HUES48 (cell line): Measurements from ENCODE around the gene PSMB4.
A peak's percentile ranks its signal among the peaks of the same experiment; 100 is the strongest.

Experiments
- H3K27ac ChIP-seq: one replicate; pipeline ENCODE4 v1.7.0; 2013; ENCODE audit warnings: low read depth, low read length, inconsistent platforms
- H3K27me3 ChIP-seq: 2 replicates; pipeline ENCODE4 v1.6.1; 2013; ENCODE audit warnings: mild to moderate bottlenecking, low read length; ENCODE audit not compliant: control insufficient read depth, insufficient read depth
- H3K36me3 ChIP-seq: 2 replicates; pipeline ENCODE4 v1.6.1; 2013; ENCODE audit warnings: low read length; ENCODE audit not compliant: control insufficient read depth, insufficient read depth
- H3K4me1 ChIP-seq: 2 replicates; pipeline ENCODE4 v1.6.1; 2013; ENCODE audit warnings: mild to moderate bottlenecking, low read length; ENCODE audit not compliant: control insufficient read depth, insufficient read depth
- H3K4me3 ChIP-seq: 2 replicates; pipeline ENCODE4 v1.5.1; 2013; ENCODE audit warnings: mild to moderate bottlenecking, low read depth, low read length
- H3K9ac ChIP-seq: 2 replicates; pipeline ENCODE4 v1.6.1; 2013; ENCODE audit warnings: mild to moderate bottlenecking, low read depth, low read length, moderate library complexity
- H3K9me3 ChIP-seq: 2 replicates; pipeline ENCODE4 v1.6.1; 2013; ENCODE audit warnings: low read length; ENCODE audit not compliant: control insufficient read depth, insufficient read depth

Gene PSMB4

DNA sequence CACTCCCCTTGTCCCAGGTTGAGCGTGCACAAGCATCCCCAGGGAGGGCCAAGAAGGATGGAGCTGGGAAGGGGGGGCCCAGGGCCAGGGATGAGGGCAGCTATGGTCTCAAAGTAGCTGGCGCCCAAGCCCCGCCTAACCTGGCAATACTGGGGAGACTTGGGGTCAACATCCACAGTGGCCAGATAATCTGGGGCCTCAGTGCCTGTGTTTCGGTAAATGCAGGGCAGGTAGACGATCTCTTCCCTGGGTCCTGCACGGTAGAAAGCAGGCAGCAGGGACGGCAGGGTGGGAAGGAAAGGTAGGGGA is 30.1 kb upstream of the PSMB4 start:
- Histone ChIP-seq H3K9ac (no peak overlapping the region), H3K36me3 (peaks cover 16% of the 10 kb centered on the region; the same call in 1 of the 2 replicates), H3K9me3 (no peaks in the 10 kb centered on the region), H3K27me3 (no peaks in the 10 kb centered on the region), H3K4me1 (peaks cover 5% of the 10 kb centered on the region; the same call in 1 of the 2 replicates), H3K27ac (no peak overlapping the region), H3K4me3 (no peak overlapping the region)

DNA sequence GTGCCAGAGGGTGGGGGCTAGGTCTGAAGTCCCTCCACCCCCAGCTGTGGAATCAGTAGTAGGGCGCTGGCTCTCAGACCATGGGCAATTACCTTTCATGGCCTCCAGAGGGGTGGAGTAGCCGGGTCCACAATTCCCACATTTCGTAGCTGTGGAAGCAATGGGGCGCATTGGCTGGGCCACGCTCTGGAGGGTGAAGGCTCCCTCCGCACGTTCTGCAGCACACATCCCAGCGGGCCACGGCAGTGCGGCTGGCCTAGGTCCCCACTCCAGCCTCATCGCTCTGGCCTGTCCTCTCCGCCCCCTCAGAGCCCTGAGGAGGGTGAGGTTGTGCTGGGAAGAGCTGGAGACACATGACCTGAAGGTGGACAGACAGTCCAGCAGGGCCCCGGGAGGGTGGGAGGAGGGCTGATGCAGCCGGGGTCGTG is 29.7 kb upstream of the PSMB4 start:
- H3K4me3 ChIP-seq, result no peak overlapping the region
- no peaks in the 10 kb centered on the region for H3K9me3 ChIP-seq
- H3K27me3 ChIP-seq, result no peaks in the 10 kb centered on the region
- no peak overlapping the region for H3K27ac ChIP-seq
- H3K9ac ChIP-seq, result no peak overlapping the region
- peaks cover 12% of the 10 kb centered on the region; the same call in 1 of the 2 replicates for H3K36me3 ChIP-seq
- H3K4me1 ChIP-seq, result peaks cover 5% of the 10 kb centered on the region; the same call in 1 of the 2 replicates

DNA sequence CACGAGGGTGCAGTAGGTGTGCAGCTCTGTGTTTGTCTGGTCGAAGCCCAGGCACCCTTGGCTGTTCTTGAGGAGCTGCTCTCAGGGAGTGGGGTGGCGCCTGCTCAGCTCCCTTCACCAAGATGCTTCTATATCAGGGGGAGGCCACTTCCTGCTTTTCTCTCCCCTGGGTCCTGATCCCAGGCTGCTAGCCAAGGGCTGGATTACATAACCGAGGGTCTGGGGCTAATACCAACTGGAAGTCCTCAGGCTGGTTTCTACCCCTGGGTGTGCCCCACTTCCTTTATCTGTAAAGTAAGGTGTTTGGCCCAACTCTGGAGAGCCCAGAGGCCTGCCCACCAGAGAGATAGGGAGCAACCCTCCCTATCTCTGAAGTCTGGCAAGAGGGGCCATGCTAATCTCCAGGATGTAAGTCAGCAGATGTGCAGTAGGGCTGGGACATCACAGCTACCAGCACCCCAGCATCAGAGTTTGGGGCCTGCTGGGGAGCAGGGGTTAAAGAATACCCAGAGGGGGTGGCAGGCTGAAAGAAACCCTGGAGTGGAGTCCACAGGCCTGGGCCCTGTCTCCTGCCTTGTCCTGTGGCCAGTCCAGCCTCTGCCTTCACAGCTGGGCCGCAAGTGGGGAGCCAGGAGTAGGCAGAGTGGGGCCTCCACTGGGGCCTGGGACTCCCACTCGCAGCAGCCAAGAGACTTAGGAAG is 29.0 kb upstream of the PSMB4 start:
- H3K9ac ChIP-seq, result no peak overlapping the region
- H3K4me1 ChIP-seq, result peaks cover 5% of the 10 kb centered on the region; the same call in 1 of the 2 replicates
- no peak overlapping the region for H3K4me3 ChIP-seq
- no peaks in the 10 kb centered on the region for H3K9me3 ChIP-seq
- no peaks in the 10 kb centered on the region for H3K27me3 ChIP-seq
- H3K27ac ChIP-seq, result no peak overlapping the region
- peaks cover 7% of the 10 kb centered on the region; the same call in 1 of the 2 replicates for H3K36me3 ChIP-seq

DNA sequence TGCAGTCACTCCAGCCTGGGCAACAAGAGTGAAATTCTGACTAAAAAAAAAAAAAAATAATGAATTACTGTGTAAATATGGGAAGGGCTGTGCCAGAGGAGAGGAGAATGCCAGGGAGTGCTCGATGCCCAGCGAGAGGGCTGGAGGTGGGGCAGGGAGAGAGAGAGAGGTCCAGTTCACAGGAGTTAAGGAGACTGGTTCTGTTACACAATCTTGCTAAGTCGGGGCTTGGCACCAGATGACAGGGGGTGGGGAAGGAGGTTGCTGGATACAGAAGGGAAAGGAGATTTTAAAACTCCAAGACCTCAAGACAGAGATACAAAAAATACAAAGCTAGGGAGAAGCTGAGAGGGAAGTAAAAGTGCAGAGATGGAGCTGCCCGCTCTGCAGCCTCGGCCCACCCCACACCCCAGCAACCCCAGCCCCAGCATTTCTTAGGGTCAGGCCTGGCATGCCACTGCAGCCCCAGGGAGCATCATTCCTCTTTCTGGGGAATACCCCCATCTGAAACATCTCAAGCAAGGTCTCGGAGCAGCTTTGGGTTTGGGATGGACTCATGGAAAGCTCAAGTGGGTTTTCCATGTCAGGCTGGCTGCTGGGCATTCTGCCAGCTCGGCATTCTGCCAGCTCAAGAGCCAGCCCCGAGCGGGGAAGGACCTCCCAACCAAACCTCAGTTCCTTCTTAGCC is 27.9 kb upstream of the PSMB4 start:
- no peak overlapping the region for H3K9ac ChIP-seq
- peaks cover 3% of the 10 kb centered on the region; the same call in 1 of the 2 replicates for H3K36me3 ChIP-seq
- no peak overlapping the region for H3K27ac ChIP-seq
- peaks cover 5% of the 10 kb centered on the region; the same call in 1 of the 2 replicates for H3K4me1 ChIP-seq
- H3K9me3 ChIP-seq, result no peaks in the 10 kb centered on the region
- H3K27me3 ChIP-seq, result no peaks in the 10 kb centered on the region
- H3K4me3 ChIP-seq, result no peak overlapping the region

DNA sequence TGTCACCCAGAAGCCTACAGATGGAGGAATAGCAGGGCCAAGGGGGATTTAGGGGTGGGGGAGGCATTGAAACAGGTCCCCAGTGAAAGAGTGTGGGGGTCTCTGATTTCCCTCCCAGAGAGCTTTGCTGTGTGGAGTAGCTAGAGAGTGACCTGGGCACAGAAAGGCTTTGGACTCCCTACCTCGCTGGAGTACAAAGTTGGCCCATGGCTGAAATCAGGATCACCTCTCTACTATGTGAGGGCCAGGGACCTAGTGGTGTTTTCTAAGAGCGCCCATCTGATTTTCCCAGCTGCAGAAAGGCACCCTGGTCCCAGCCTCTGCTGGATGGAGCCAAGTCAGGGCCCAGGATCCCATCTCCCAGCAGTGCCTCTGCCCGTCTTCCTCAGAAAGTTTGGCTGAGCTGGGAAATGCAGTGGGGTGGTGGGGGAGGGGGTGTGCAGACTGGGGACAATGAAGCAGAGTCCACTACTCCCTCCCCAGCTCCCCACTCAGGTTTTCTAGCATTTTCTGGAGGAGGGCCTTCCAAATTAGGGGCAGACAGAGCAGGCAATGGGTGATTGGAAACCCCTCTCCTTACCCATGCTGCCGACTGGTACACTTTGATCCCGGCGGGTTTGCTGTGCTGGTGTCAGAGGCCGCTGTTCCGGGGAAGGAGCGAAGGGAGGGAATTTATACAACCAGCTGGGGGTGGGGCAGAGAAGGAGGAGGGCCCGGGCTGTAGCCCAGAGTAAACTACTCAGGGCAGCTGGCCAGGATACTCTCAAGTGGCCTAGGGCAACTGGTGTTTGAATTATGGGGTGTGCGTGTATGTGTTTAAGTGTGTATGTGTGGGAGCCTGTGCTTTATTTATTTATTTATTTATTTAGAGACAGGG is 27.1 kb upstream of the PSMB4 start, which contains the start of gene SELENBP1:
Gene SELENBP1 (minus strand): TSS at position 648 of the 877 bp plus-strand sequence. CDS start 64 bp downstream, at position 584.
- Histone ChIP-seq H3K27me3 (no peaks in the 10 kb centered on the region), H3K4me3 (peak within 1 kb of the TSS; percentile 58; the same call in 1 of the 2 replicates), H3K9ac (0 out of 2 replicates have a peak within 1 kb of the TSS, but pooled peaks have one; percentile 41), H3K9me3 (no peaks in the 10 kb centered on the region), H3K4me1 (peaks cover 5% of the 10 kb centered on the region; the same call in 1 of the 2 replicates), H3K36me3 (peaks cover 3% of the 10 kb centered on the region; the same call in 1 of the 2 replicates), H3K27ac (peak within 1 kb of the TSS; percentile 44)

DNA sequence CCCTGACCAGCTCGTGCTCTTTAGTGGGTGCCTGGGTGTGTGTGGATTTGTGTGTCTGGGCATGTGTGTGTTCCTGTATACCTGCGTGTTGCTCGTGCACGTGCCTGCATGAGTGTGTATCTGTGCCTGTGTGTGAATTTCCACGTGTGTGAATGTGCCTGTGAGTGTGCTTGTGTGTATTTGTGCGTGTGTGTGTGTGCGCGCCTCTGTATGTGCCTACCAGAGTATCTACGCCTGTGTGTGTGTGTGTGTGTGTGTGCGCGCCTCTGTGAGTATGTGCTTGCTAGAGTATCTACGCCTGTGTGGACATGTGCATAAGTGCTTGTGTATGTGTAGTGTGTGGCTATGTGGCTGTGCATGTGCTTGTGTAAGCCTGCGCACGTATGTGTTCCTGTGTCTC is 26.2 kb upstream of the PSMB4 start:
- Histone ChIP-seq H3K9me3 (no peaks in the 10 kb centered on the region), H3K36me3 (no peaks in the 10 kb centered on the region), H3K27ac (no peak overlapping the region), H3K4me3 (no peak overlapping the region), H3K4me1 (peaks cover 5% of the 10 kb centered on the region; the same call in 1 of the 2 replicates), H3K27me3 (no peaks in the 10 kb centered on the region), H3K9ac (no peak overlapping the region)

DNA sequence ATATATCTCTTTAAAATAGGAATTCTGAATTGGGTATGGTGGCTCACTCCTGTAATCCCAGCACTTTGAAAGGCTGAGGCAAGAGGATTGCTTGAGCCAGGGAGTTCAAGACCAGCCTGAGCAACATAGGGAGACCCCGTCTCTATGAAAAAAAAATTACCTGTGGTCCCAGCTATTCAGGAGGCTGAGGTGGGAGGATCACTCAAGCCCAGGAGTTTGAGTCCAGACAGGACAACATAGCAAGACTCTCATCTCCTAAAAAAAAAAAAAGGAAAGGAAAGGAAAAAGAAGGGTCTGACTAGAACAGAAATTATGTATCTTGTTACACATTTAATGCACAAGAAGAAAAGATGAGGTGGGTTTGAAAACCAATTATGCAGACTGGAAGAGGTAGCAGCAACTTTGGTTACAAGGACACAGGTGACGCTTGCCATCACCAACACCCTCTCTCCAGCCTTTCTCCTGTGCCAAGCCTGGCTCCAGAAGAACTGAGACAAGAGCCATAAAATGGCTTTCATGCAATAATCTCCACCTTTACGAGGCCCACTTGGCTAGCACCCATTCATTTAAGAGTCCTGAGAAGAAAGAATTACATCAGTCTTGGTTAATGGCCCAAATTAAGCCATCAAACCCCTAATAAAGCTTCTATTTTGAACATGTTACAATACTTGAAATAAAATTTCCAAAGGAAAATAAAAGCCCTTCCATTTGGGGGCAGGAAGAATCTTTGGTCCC is 22.1 kb upstream of the PSMB4 start:
- Histone ChIP-seq H3K9me3 (no peaks in the 10 kb centered on the region), H3K4me1 (no peaks in the 10 kb centered on the region), H3K36me3 (no peaks in the 10 kb centered on the region), H3K27ac (no peak overlapping the region), H3K27me3 (no peaks in the 10 kb centered on the region), H3K4me3 (no peak overlapping the region), H3K9ac (no peak overlapping the region)

DNA sequence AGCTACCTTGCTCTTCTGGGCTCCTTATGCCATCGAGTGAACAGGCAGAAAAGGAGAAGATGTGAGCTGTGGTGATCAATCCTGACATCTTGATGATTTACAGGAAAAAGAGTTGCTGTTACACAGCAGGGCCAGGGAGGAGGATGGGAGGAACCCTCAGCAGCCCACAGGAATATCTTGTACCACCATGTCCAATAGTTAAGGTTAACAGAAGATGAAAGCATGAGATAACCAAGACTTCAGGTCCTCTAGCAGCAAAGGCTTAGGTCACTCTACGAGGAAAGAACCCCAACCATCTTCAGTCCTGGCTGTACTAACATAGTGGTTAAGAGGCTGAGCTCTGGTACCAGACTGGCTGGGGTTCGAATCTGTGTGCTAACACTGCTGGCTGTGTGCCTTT is 14.8 kb upstream of the PSMB4 start:
- no peaks in the 10 kb centered on the region for H3K27me3 ChIP-seq
- H3K36me3 ChIP-seq, result no peaks in the 10 kb centered on the region
- H3K9ac ChIP-seq, result no peak overlapping the region
- no peaks in the 10 kb centered on the region for H3K4me1 ChIP-seq
- H3K4me3 ChIP-seq, result no peak overlapping the region
- H3K27ac ChIP-seq, result no peak overlapping the region
- H3K9me3 ChIP-seq, result no peaks in the 10 kb centered on the region

DNA sequence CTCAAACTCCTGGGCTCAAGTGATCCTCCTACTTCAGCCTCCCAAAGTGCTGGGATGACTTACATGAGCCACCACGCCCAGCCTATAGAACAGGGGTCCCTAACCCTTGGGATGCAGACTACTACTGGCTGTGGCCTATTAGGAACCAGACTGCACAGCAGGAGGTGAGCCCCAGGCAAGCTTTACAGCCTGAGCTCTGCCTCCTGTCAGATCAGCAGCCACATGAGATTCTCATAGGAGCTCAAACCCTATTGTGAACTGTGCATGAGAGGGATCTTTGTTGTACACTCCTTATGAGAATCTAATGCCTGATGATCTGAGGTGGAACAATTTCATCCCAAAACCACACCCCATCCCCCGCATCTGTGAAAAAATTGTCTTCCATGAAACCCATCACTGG is 13.4 kb upstream of the PSMB4 start:
- Histone ChIP-seq H3K27me3 (no peaks in the 10 kb centered on the region), H3K36me3 (no peaks in the 10 kb centered on the region), H3K4me3 (no peak overlapping the region), H3K9me3 (no peaks in the 10 kb centered on the region), H3K27ac (no peak overlapping the region), H3K9ac (no peak overlapping the region), H3K4me1 (no peaks in the 10 kb centered on the region)
